GM11168 (cell line): ENCODE measurements around the gene MYH16.
"Not testable (repeated sequence)": the region's sequence is repeated elsewhere in the genome, so short reads cannot be mapped to it uniquely, and the experiment has no call there.

Experiments
- in situ Hi-C: fragments of 300-500 bp; cut with MboI; formaldehyde crosslinking; loops from one replicate; pipeline ENCODE4 v1.12.0; 2022; ENCODE audit warnings: low sequenced_read_pairs; ENCODE audit not compliant: unreplicated experiment

MYH16 gene

DNA sequence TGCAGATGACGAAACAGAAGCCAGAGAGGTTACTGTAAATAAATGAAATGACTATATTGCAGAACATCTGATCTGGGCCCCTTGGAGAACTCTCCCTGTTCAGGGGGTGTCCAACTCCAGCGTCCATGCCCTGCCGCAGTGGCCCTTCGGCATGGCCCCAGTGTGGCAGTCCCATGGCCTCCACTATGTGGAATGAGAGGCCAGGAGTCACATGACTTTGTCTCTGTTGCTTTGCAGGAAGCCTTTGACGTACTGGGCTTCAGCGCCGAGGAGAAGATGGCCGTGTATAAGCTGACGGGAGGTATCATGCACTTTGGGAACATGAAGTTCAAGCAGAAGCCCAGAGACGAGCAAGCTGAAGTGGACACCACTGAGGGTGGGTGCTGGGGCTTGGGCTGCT is 15.6 kb upstream of the MYH16 start:
- in situ Hi-C loops, result no loop called here

- in situ Hi-C loops, result no loop called here
Measured at GRCh38 chr7:99257675-99258074, 15.0 kb upstream of the MYH16 start.

DNA sequence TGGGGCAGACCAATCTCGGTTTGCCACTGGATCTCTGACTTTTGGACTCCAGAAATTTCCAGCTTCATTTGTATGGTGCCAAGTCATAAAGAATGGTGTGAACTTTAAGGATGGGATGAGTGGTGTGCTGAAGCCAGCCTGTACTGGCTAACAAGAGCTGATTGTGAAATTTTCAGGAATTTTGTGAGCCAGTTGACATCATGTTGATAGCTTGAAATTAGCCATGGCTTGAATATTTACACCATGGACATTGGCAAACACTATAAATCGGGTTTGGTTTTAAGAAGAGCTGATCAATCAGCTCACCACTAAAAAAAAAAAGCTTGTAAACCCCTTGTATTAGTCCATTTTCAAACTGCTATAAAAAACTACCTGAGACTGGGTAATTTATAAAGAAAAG is 14.1 kb upstream of the MYH16 start:
- in situ Hi-C loops, result no loop called here

- in situ Hi-C loops, result no loop called here
Measured at GRCh38 chr7:99260395-99260794, 12.2 kb upstream of the MYH16 start.

DNA sequence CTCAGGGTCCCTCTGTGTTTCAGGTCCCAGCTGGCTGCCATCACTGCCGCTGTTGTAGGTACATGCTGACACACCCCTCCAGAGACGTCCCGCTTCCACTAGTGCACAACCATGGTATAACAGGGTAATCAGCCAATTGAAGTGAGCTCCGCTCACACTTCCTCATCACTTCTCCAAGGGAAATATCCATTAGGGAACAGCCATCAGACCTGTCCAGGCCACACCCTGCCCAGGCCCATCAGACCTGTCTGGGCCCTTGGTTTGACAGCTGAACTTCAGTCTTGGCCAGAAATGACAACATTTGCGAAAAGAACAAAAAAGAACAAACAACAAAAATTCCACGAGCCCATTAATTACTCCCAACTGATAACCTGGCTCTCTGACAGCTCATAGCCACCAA is 11.0 kb upstream of the MYH16 start:
- in situ Hi-C loops, result no loop called here

- in situ Hi-C loops, result no loop called here
Measured at GRCh38 chr7:99265848-99266480, 6.7 kb upstream of the MYH16 start.

- in situ Hi-C loops, result no loop called here
Measured at GRCh38 chr7:99267481-99267840, 5.2 kb upstream of the MYH16 start.

DNA sequence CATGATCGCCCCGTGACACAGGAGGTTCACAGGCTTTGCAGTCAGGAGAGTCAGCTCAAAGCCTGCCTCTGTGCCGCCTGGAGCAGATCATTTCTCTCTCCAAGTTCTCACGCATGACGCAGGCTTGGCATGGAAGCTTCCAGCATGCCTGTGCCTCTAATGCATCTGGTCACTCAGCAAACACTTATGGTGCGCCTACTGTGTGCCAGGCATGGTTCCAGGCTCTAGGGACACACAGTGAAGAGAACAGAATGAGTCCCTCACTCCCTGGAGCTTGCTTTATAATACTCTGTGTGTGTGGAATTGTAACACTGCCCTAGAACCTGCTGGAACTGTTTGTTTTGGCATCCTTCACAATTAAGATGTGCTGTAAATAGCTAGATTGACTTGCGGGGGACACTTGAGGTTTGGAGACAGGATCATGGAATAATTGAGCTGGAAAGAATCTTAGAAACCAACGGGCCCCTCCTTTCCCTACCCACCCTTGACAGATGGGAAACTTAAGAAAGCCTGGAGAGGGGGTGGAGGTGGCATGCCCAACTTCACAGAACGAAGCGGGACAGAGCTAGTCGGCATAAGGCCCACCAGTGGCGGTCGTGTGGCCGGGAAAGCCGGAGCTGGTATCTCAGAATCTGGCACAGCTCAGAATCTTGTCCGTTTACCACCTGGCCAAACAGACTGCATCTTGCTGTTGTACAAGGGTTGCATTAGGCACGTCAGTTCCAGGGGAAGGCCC is 4.6 kb upstream of the MYH16 start:
- in situ Hi-C loops, result no loop called here

DNA sequence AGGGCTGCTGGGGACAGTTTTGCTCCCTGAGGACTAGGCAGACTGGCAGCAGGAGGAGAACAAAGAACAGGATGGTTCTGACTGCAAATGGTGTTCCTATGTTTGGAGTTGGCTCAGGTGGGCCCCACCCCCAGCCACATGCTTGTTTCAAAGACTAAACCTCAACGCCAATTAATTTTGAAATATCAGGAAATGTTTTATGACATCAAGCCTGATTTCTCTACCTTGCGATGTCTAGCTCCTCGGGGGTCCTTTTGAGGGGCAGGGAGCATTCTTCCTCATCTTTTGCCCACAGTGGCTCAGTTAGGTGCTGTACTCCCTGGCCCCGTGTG is 4.1 kb upstream of the MYH16 start:
- in situ Hi-C loops, result no loop called here

GRCh38 chr7:99270702-99271101 is 1.9 kb upstream of the MYH16 start:
- in situ Hi-C loops, result no loop called here

GRCh38 chr7:99273561-99273960 is 922 bp downstream of the MYH16 start:
- in situ Hi-C loops, result not testable (repeated sequence)

DNA sequence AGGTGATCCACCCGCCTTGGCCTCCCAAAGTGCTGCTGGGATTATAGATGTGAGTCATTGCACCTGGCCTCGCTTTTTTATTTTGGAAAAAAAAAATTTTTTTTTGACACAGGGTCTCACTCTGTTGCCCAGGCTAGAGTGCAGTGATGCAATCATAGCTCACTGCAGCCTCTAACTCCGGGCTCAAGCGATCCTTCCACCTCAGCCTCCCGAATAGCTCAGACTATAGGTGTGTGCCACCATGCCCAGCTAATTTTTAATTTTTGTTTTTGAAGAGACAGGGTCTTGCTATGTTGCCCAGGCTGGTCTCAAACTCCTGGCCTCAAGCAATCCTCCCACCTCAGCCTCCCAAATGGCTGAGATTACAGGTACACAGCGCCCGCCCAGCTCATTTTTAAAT is 2.3 kb downstream of the MYH16 start:
- in situ Hi-C loops, result not testable (repeated sequence)

- in situ Hi-C loops, result no loop called here
Measured at GRCh38 chr7:99275496-99275895, 2.9 kb downstream of the MYH16 start.

GRCh38 chr7:99278180-99278579 is 5.5 kb downstream of the MYH16 start:
- in situ Hi-C loops, result no loop called here

- in situ Hi-C loops, result not testable (repeated sequence)
Measured at GRCh38 chr7:99284165-99284564, 11.5 kb downstream of the MYH16 start.

GRCh38 chr7:99287779-99288534 is 15.3 kb downstream of the MYH16 start:
- in situ Hi-C loops, result no loop called here

DNA sequence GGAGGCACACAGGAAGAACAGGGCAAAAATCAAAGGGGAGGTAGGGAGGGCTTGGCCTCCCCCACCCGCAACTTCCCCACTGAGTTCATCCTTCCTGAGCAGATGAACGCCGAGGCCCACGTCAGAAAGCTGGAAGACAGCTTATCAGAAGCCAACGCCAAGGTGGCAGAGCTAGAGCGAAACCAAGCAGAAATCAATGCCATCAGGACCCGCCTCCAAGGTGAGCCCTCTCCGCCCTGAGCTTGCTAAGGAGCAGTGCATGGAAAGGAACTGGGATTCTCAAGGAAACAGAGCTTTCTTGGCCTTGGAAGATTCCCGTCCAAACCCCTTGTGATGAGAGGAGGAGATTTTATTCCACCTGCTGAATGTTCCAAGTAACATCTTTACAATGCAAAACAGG is 16.5 kb downstream of the MYH16 start:
- in situ Hi-C loops, result no loop called here

- in situ Hi-C loops, result not testable (repeated sequence)
Measured at GRCh38 chr7:99290148-99290547, 17.5 kb downstream of the MYH16 start.

DNA sequence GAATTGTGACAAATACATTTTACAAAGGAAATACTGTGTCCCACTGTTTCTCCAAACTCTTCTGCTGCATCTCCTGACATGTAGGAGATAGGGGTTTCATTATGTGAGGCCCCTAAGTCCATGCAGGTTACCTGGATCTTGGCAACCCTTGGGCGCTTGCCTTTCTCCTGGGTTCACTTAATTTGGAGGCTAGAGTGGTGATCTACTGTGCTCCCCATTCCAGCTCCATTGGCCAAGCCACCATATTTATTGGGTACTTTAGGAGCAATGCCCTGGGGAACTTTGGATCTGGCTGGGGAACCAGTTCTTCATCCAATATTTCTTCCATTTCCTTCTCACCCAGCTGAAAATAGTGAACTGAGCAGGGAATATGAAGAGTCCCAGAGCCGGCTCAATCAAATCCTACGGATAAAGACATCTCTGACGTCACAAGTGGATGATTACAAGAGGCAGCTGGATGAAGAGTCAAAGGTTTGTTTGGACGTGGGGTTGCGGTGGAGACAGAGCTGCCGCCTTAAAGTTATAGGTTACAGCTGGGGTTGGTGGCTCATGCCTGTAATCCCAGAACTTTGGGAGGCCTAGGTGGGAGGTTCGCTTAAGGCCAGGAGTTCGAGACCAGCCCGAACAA is 18.5 kb downstream of the MYH16 start:
- in situ Hi-C loops, result no loop called here

DNA sequence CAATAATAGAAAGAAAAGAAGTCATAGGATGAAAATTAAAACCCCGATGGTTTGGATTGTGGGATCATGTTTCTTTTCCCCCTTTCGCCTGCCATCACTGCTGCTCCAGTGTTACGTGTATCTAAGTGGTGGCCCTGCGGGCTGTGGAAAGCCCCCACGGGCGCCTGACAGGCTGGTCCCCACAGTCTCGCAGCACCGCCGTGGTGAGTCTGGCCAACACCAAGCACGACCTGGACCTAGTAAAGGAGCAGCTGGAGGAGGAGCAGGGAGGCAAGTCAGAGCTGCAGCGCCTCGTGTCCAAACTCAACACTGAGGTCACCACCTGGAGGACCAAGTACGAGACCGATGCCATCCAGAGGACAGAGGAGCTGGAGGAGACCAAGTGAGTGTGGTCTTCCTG is 19.5 kb downstream of the MYH16 start:
- in situ Hi-C loops, result no loop called here

GRCh38 chr7:99293167-99293566 is 20.5 kb downstream of the MYH16 start:
- in situ Hi-C loops, result no loop called here
